Activated B cell treated with CpG ODN at 0.5 μM for 24 hours (primary cell): ENCODE measurements around the gene ARHGAP15. TPM values are rescaled to one million over a fixed set of nuclear protein-coding genes. Genes with fewer than 3 reads are reported as not detected.

Experiments used
- ATAC-seq: fragments of 200-7000 bp; cut with Tn5 transposase; one replicate; pipeline ENCODE4 v1.10.0; 2021; ENCODE audit warnings: low read depth, mild to moderate bottlenecking, moderate library complexity
- CTCF ChIA-PET: fragments of 350-600 bp; sonication (Branson Sonifier 250); formaldehyde crosslinking; loops from one replicate; lab custom pipeline; 2021; ENCODE audit warnings: antibody characterized with exemption; lab: Charles Lee
- POLR2A ChIA-PET: fragments of 350-600 bp; sonication (Branson Sonifier 250); formaldehyde crosslinking; loops from one replicate; lab custom pipeline; 2021; ENCODE audit warnings: antibody characterized with exemption; lab: Charles Lee
- DNase-seq: peaks from one replicate; pipeline ENCODE4 v3.0.0; 2022
- H3K27ac Mint-ChIP-seq: one replicate; pipeline ENCODE4 v1.8.0; 2020; ENCODE audit warnings: mixed read lengths
- H3K27me3 Mint-ChIP-seq: one replicate; pipeline ENCODE4 v1.8.0; 2021; ENCODE audit warnings: mixed read lengths
- H3K36me3 Mint-ChIP-seq: one replicate; pipeline ENCODE4 v1.8.0; 2021; ENCODE audit warnings: low read depth, mixed read lengths
- H3K4me1 Mint-ChIP-seq: one replicate; pipeline ENCODE4 v1.8.0; 2021; ENCODE audit warnings: mixed read lengths
- H3K4me3 Mint-ChIP-seq: one replicate; pipeline ENCODE4 v1.8.0; 2020; ENCODE audit warnings: mild to moderate bottlenecking, mixed read lengths
- H3K9me3 Mint-ChIP-seq: one replicate; pipeline ENCODE4 v1.8.0; 2020; ENCODE audit warnings: mixed read lengths
- CTCF ChIP-seq: fragments of 200-600 bp; IDR thresholded peaks from one replicate; pipeline ENCODE4 v1.8.0; 2022; ENCODE audit warnings: antibody characterized with exemption, mild to moderate bottlenecking
- intact Hi-C: fragments of 100-400 bp; cut with micrococcal nuclease; formaldehyde crosslinking; loops from one replicate; pipeline ENCODE4 v1.15.1; 2024
- total RNA-seq: library from RNA; stranded (reverse); gene quantifications from 2 replicates; pipeline ENCODE4 v1.2.3, GENCODE V29; 2022

The ARHGAP15 gene
- total RNA-seq, 1 donor from 2014 or later, result 112 TPM

- intact Hi-C loops, result no loop called here
- CTCF ChIA-PET, result no interaction called here
- H3K27ac Mint-ChIP-seq, result no peak overlapping the region
- H3K4me3 Mint-ChIP-seq, result no peak overlapping the region
- POLR2A ChIA-PET, result no interaction called here
- TF ChIP-seq CTCF, result no peak
- H3K36me3 Mint-ChIP-seq, result peaks cover 37% of the 10 kb centered on the region
- ATAC-seq (no peak), DNase-seq (no peak)
- H3K4me1 Mint-ChIP-seq, result peaks cover 9% of the 10 kb centered on the region
- no peaks in the 10 kb centered on the region for H3K27me3 Mint-ChIP-seq
- H3K9me3 Mint-ChIP-seq, result no peaks in the 10 kb centered on the region
Observed at GRCh38 chr2:143476336-143477087, 347.3 kb downstream of the ARHGAP15 start.

GRCh38 chr2:143477714-143478443, 348.7 kb downstream of the ARHGAP15 start:
- intact Hi-C loops, result no loop called here
- no peak for TF ChIP-seq CTCF
- H3K27me3 Mint-ChIP-seq, result no peaks in the 10 kb centered on the region
- peak overlapping the region; percentile 3 for H3K27ac Mint-ChIP-seq
- no peak overlapping the region for H3K4me3 Mint-ChIP-seq
- no peak for DNase-seq
- peaks cover 9% of the 10 kb centered on the region for H3K4me1 Mint-ChIP-seq
- ChIA-PET POLR2A (interaction anchor here (0.6 kb wide), 1 partner anchor 86 kb away, joined by 4 read pairs; no protein-coding TSS in a partner anchor), CTCF (no interaction called here)
- peaks cover 37% of the 10 kb centered on the region for H3K36me3 Mint-ChIP-seq
- ATAC-seq, result no peak
- H3K9me3 Mint-ChIP-seq, result no peaks in the 10 kb centered on the region

- DNase-seq (no peak), ATAC-seq (no peak)
- Mint-ChIP-seq H3K4me1 (peaks cover 9% of the 10 kb centered on the region), H3K4me3 (no peak overlapping the region), H3K27me3 (no peaks in the 10 kb centered on the region), H3K9me3 (no peaks in the 10 kb centered on the region), H3K27ac (no peak overlapping the region), H3K36me3 (peaks cover 24% of the 10 kb centered on the region)
- TF ChIP-seq CTCF, result no peak
- POLR2A ChIA-PET, result no interaction called here
- CTCF ChIA-PET, result no interaction called here
- intact Hi-C loops, result no loop called here
Observed at GRCh38 chr2:143480086-143480485, 350.9 kb downstream of the ARHGAP15 start.

- ATAC-seq (no peak), DNase-seq (no peak)
- H3K4me3 Mint-ChIP-seq, result no peak overlapping the region
- peaks cover 19% of the 10 kb centered on the region for H3K36me3 Mint-ChIP-seq
- no peaks in the 10 kb centered on the region for H3K9me3 Mint-ChIP-seq
- H3K27me3 Mint-ChIP-seq, result no peaks in the 10 kb centered on the region
- H3K27ac Mint-ChIP-seq, result peak overlapping the region; percentile 19
- ChIA-PET POLR2A (no interaction called here), CTCF (no interaction called here)
- TF ChIP-seq CTCF, result no peak
- H3K4me1 Mint-ChIP-seq, result peaks cover 9% of the 10 kb centered on the region
- intact Hi-C loops, result no loop called here
Observed at GRCh38 chr2:143480601-143481236, 351.5 kb downstream of the ARHGAP15 start.

- Mint-ChIP-seq H3K9me3 (no peaks in the 10 kb centered on the region), H3K4me3 (no peak overlapping the region), H3K27ac (no peak overlapping the region), H3K4me1 (peaks cover 9% of the 10 kb centered on the region), H3K36me3 (peaks cover 19% of the 10 kb centered on the region), H3K27me3 (no peaks in the 10 kb centered on the region)
- intact Hi-C loops, result no loop called here
- DNase-seq (no peak), ATAC-seq (no peak)
- POLR2A ChIA-PET, result no interaction called here
- CTCF ChIA-PET, result no interaction called here
- no peak for TF ChIP-seq CTCF
Observed at GRCh38 chr2:143481237-143481623, 352.0 kb downstream of the ARHGAP15 start.
